ENCODE measurements around the gene MCF2L. TPM values are rescaled to one million over a fixed set of nuclear protein-coding genes. Genes with fewer than 3 reads are reported as not detected.

The MCF2L gene
- polyA plus RNA-seq, 1 donor from 2014 or later: 88.0 TPM

- Histone ChIP-seq H2AFZ (ENCODE audit: low read depth, low read length) (no peak overlapping the region), H3K9me3 (ENCODE audit: low read length) (no peaks in the 10 kb centered on the region), H3K4me2 (ENCODE audit: low read length) (no peak overlapping the region), H3K36me3 (ENCODE audit: insufficient read depth, low read length) (no peaks in the 10 kb centered on the region), H3F3A (ENCODE audit: insufficient read depth, low read length, poor library complexity, severe bottlenecking) (no peaks in the 10 kb centered on the region), H3K4me3 (ENCODE audit: low read length) (no peak overlapping the region), H3K9ac (ENCODE audit: low read length) (no peak overlapping the region), H3K27me3 (ENCODE audit: insufficient read depth, low read depth, low read length) (no peaks in the 10 kb centered on the region), H3K79me2 (replicated peaks; ENCODE audit: insufficient read depth, low read length) (no peaks in the 10 kb centered on the region), H3K9me2 (ENCODE audit: insufficient read depth, low read length) (no peaks in the 10 kb centered on the region), H3K27ac (ENCODE audit: low read length) (no peak overlapping the region), H4K20me1 (ENCODE audit: insufficient read depth) (no peaks in the 10 kb centered on the region)
- TF ChIP-seq EZH2 (IDR thresholded peaks at IDR 0.05; ENCODE audit: borderline replicate concordance, insufficient read depth, low read length, poor library complexity, severe bottlenecking) (no peak), EP300 (conservative IDR thresholded peaks at IDR 0.05; ENCODE audit: poor library complexity, severe bottlenecking) (no peak), MXI1 (conservative IDR thresholded peaks at IDR 0.05; ENCODE audit: poor library complexity, severe bottlenecking) (no peak), RAD21 (conservative IDR thresholded peaks at IDR 0.05) (no peak), SMC3 (conservative IDR thresholded peaks at IDR 0.05; ENCODE audit: poor library complexity) (no peak), REST (IDR thresholded peaks at IDR 0.05; ENCODE audit: borderline replicate concordance) (no peak), TAF1 (IDR thresholded peaks at IDR 0.05; ENCODE audit: low read depth) (no peak), CTCF (IDR thresholded peaks at IDR 0.05; ENCODE audit: poor library complexity, severe bottlenecking) (no peak), POLR2AphosphoS5 (IDR thresholded peaks at IDR 0.05) (no peak)
Observed at GRCh38 chr13:112926993-112927392, 42.0 kb upstream of the MCF2L start.

- no peaks in the 10 kb centered on the region for H3K36me3 ChIP-seq (ENCODE audit: insufficient read depth, low read length)
- no peak overlapping the region for H3K4me3 ChIP-seq (ENCODE audit: low read length)
- no peaks in the 10 kb centered on the region for H3F3A ChIP-seq (ENCODE audit: insufficient read depth, low read length, poor library complexity, severe bottlenecking)
- no peaks in the 10 kb centered on the region for H3K9me3 ChIP-seq (ENCODE audit: low read length)
- H3K9ac ChIP-seq (ENCODE audit: low read length): no peak overlapping the region
- no peaks in the 10 kb centered on the region for H3K79me2 ChIP-seq (replicated peaks; ENCODE audit: insufficient read depth, low read length)
- no peak overlapping the region for H3K4me2 ChIP-seq (ENCODE audit: low read length)
- no peaks in the 10 kb centered on the region for H3K9me2 ChIP-seq (ENCODE audit: insufficient read depth, low read length)
- no peak overlapping the region for H2AFZ ChIP-seq (ENCODE audit: low read depth, low read length)
- no peak for TF ChIP-seq EP300 (conservative IDR thresholded peaks at IDR 0.05; ENCODE audit: poor library complexity, severe bottlenecking)
- H3K27ac ChIP-seq (ENCODE audit: low read length): no peak overlapping the region
- H3K27me3 ChIP-seq (ENCODE audit: insufficient read depth, low read depth, low read length): no peaks in the 10 kb centered on the region
- H4K20me1 ChIP-seq (ENCODE audit: insufficient read depth): no peaks in the 10 kb centered on the region
Observed at GRCh38 chr13:112928020-112928971, 40.7 kb upstream of the MCF2L start.

Data from neural cell (in vitro differentiated cells).